K562 (cell line): ENCODE results near the gene AGBL1. TPM values are rescaled to one million over a fixed set of nuclear protein-coding genes. Genes with fewer than 3 reads are reported as not detected.

Experiments
- ATAC-seq: fragments of 200-7000 bp; cut with Tn5 transposase; 3 replicates; pipeline ENCODE4 v1.9.1; 2020; ENCODE audit warnings: moderate library complexity
- BruUV-seq: library from RNA; stranded (reverse); fragments of 400-500 nt; replicated peaks from 2 replicates; lab custom pipeline; 2021; lab: Mats Ljungman, UMichigan
- CTCF ChIA-PET: fragments of 300-600 bp; formaldehyde crosslinking; extraction: SDS; loops from one replicate; lab custom pipeline; 2021; ENCODE audit warnings: low intra/inter-chr PET ratio; lab: Yijun Ruan, JAX
- POLR2A ChIA-PET: fragments of 300-600, 350-650 bp; sonication (Branson Sonifier 250); formaldehyde crosslinking; extraction: SDS; loops from one replicate; lab custom pipeline; 2021; ENCODE audit warnings: antibody characterized with exemption, inconsistent platforms; lab: Yijun Ruan, JAX
- DNase-seq, 4 experiments: peaks; one replicate each; pipeline versions ENCODE4 v3.0.0 to v3.0.0-alpha.2; 2011 to 2018; ENCODE audit warnings: low spot score in 3 of 4, mixed read lengths in 3 of 4; ENCODE audit errors: extremely low read depth in 1 of 4
- FAIRE-seq: peaks from 2 replicates; lab custom pipeline; 2011; peaks lifted over from hg19 to GRCh38; lab: Jason Lieb, UNC
- H2AFZ ChIP-seq: 2 replicates; pipeline ENCODE4 v1.6.0; 2011; ENCODE audit warnings: low read depth, low read length, control low read depth, inconsistent platforms
- H3K27ac ChIP-seq: fragments of 200-600 bp; 3 replicates; pipeline ENCODE4 v1.8.0; 2011; ENCODE audit warnings: low read depth, mild to moderate bottlenecking, control low read depth, inconsistent platforms, low read length, moderate library complexity, mixed read lengths; ENCODE audit errors: extremely low read depth
- H3K27me3 ChIP-seq, 2 experiments: fragments of 300-600 bp in 1 of 2; 2 replicates in 1 of 2; 3 replicates in 1 of 2; pipeline versions ENCODE4 v1.6.0 to v1.8.0; 2011; ENCODE audit warnings: inconsistent platforms in 2 of 2, low read length in 2 of 2, mild to moderate bottlenecking in 1 of 2, mixed read lengths in 1 of 2, moderate library complexity in 1 of 2; ENCODE audit not compliant: control insufficient read depth in 2 of 2, insufficient read depth in 2 of 2
- H3K36me3 ChIP-seq: fragments of 300-600 bp; 3 replicates; pipeline ENCODE4 v1.8.0; 2011; ENCODE audit warnings: mild to moderate bottlenecking, low read length, inconsistent platforms; ENCODE audit not compliant: control insufficient read depth, insufficient read depth
- H3K4me1 ChIP-seq, 2 experiments: fragments of 200-600 bp in 1 of 2; replicated peaks in 1 of 2; 2 replicates in 1 of 2; 3 replicates in 1 of 2; pipeline versions ENCODE4 v1.5.1 to v1.8.0; 2011; ENCODE audit warnings: inconsistent platforms in 2 of 2, low read length in 2 of 2, mild to moderate bottlenecking in 1 of 2, mixed read lengths in 1 of 2, moderate library complexity in 1 of 2; ENCODE audit not compliant: control insufficient read depth in 2 of 2, insufficient read depth in 2 of 2
- H3K4me2 ChIP-seq: 2 replicates; pipeline ENCODE4 v1.6.1; 2011; ENCODE audit warnings: low read length, control low read depth, inconsistent platforms, mixed read lengths; ENCODE audit not compliant: insufficient read depth
- H3K4me3 ChIP-seq: fragments of 200-600 bp; sonication (generic), shearing (Covaris generic); 2 replicates; pipeline ENCODE4 v1.5.1; 2016; ENCODE audit warnings: control low read depth, inconsistent platforms
- H3K79me2 ChIP-seq: fragments of 200-600 bp; 3 replicates; pipeline ENCODE4 v1.8.0; 2011; ENCODE audit warnings: low read length, inconsistent platforms; ENCODE audit not compliant: control insufficient read depth, insufficient read depth
- H3K9ac ChIP-seq, 2 experiments: 2 replicates each; pipeline versions ENCODE4 v1.6.0 to v1.6.1; 2011; ENCODE audit warnings: low read depth in 2 of 2, low read length in 2 of 2, control low read depth in 1 of 2, inconsistent platforms in 1 of 2, mild to moderate bottlenecking in 1 of 2, mixed read lengths in 1 of 2; ENCODE audit not compliant: insufficient read depth in 1 of 2
- H3K9me1 ChIP-seq: one replicate; pipeline ENCODE4 v1.6.0; 2011; ENCODE audit warnings: inconsistent platforms, mild to moderate bottlenecking, low read length, moderate library complexity; ENCODE audit not compliant: control insufficient read depth, insufficient read depth
- H3K9me3 ChIP-seq: replicated peaks from 2 replicates; pipeline ENCODE4 v1.5.1; 2011; ENCODE audit warnings: low read depth, low read length, inconsistent platforms; ENCODE audit not compliant: control insufficient read depth, insufficient read depth
- H4K20me1 ChIP-seq: replicated peaks from 2 replicates; pipeline ENCODE4 v1.6.1; 2011; ENCODE audit warnings: low read length, inconsistent platforms, mixed read lengths; ENCODE audit not compliant: control insufficient read depth, insufficient read depth
- BRD9 ChIP-seq: fragments of 450-650 bp; IDR thresholded peaks from 2 replicates; pipeline ENCODE4 v1.6.1; 2018; ENCODE audit warnings: low read depth; ENCODE audit not compliant: partially characterized antibody
- CREB1 ChIP-seq, 2 experiments: sonication (generic) in 1 of 2; formaldehyde crosslinking in 1 of 2; IDR thresholded peaks; 2 replicates each; pipeline versions ENCODE4 v1.6.1 to v1.8.0; 2012 to 2022; ENCODE audit warnings: inconsistent platforms in 1 of 2, mild to moderate bottlenecking in 1 of 2, missing genetic modification reagents in 1 of 2, moderate library complexity in 1 of 2
- CREBBP ChIP-seq: IDR thresholded peaks from one replicate; pipeline ENCODE4 v1.6.1; 2012; ENCODE audit warnings: low read depth, mild to moderate bottlenecking, control low read depth, inconsistent platforms, low read length
- NONO ChIP-seq, 2 experiments: fragments of 200-400 bp in 1 of 2; fragments of 450-650 bp in 1 of 2; formaldehyde crosslinking in 1 of 2; IDR thresholded peaks; 2 replicates each; pipeline ENCODE4 v1.6.1; 2017; ENCODE audit warnings: low read depth in 2 of 2, mild to moderate bottlenecking in 2 of 2, moderate library complexity in 2 of 2, low read length in 1 of 2
- PML ChIP-seq: IDR thresholded peaks from 2 replicates; pipeline ENCODE4 v1.6.1; 2012; ENCODE audit warnings: low read length, inconsistent platforms
- ZEB2 ChIP-seq: fragments of 450-650 bp; IDR thresholded peaks from 2 replicates; pipeline ENCODE4 v1.6.1; 2016
- ZNF175 ChIP-seq: fragments of 200-800 bp; sonication (Bioruptor generic); IDR thresholded peaks from 2 replicates; pipeline ENCODE4 v1.6.1; 2016; ENCODE audit warnings: low read depth, mild to moderate bottlenecking, missing genetic modification characterization, missing compliant biosample characterization
- ZNF232 ChIP-seq: sonication (generic); formaldehyde crosslinking; IDR thresholded peaks from 2 replicates; pipeline ENCODE4 v1.8.0; 2022; ENCODE audit warnings: mild to moderate bottlenecking, missing genetic modification reagents
- ZNF41 ChIP-seq: fragments of 250-450 bp; sonication (Bioruptor Pico); conservative IDR thresholded peaks from 2 replicates; pipeline ENCODE4 v1.4.0; 2020; ENCODE audit warnings: mild to moderate bottlenecking
- WGBS: fragments of 100-300 bp; shearing (Covaris generic); methylation state at CpG from one replicate; pipeline ENCODE4 v1.1.6; 2016; ENCODE audit warnings: low coverage, mixed read lengths; ENCODE audit not compliant: insufficient coverage; ENCODE audit errors: missing lambda C conversion rate; 5-methylcytosine and 5-hydroxymethylcytosine counted together
- in situ Hi-C: fragments of 300-500 bp; cut with MboI; formaldehyde crosslinking; loops from 4 replicates; pipeline ENCODE4 v1.15.0; 2018; ENCODE audit warnings: inconsistent platforms, mixed read lengths
- intact Hi-C: fragments of 100-400 bp; cut with micrococcal nuclease; formaldehyde crosslinking; loops from 2 replicates; pipeline ENCODE4 v1.14.2; 2022
- polyA plus RNA-seq, 8 experiments: library from polyadenylated mRNA; depleted of rRNA in 4 of 8; stranded (reverse) in 5 of 8; unstranded in 3 of 8; fragments of >200 nt; fragmentation: Nextera tagmentation in 2 of 8; fragmentation: Illumina TruSeq in 1 of 8; extraction: Ambion mirVana in 2 of 8; extraction: Trizol in 1 of 8; gene quantifications; 2 replicates each; pipeline versions ENCODE4 v1.2.1 to v1.2.3, GENCODE V29; 2011 to 2014; ENCODE audit warnings: inconsistent platforms in 1 of 8, missing spikeins in 1 of 8
- total RNA-seq, 7 experiments: library from RNA; depleted of rRNA in 6 of 7; stranded (reverse); fragments of >200 nt in 6 of 7; fragmentation: Illumina TruSeq in 2 of 7; extraction: Trizol in 2 of 7; gene quantifications; 2 replicates each; pipeline versions ENCODE4 v1.2.1 to v1.2.3, GENCODE V29; 2011 to 2021; ENCODE audit warnings: low replicate concordance in 1 of 7
- TF ChIP-seq, protein P1 (sequence below): fragments of 450-650 bp; IDR thresholded peaks from 2 replicates; pipeline ENCODE4 v1.7.1; 2018; ENCODE audit warnings: mild to moderate bottlenecking, low read depth; ENCODE audit not compliant: partially characterized antibody
- TF ChIP-seq, protein P2 (sequence below), 2 experiments: fragments of 450-650 bp; conservative IDR thresholded peaks; 2 replicates each; pipeline ENCODE4 v1.6.1; 2017; ENCODE audit warnings: mild to moderate bottlenecking in 2 of 2, moderate library complexity in 2 of 2
- TF ChIP-seq, protein P3 (sequence below): fragments of 450-650 bp; formaldehyde crosslinking; IDR thresholded peaks from 2 replicates; pipeline ENCODE4 v1.4.0; 2022; ENCODE audit warnings: missing genetic modification characterization

AGBL1 gene
- total and polyA plus RNA-seq, 9 of the 15 experiments (the other 6 are each of a cell fraction or from before 2014, with no cell fraction given), result not detected

DNA sequence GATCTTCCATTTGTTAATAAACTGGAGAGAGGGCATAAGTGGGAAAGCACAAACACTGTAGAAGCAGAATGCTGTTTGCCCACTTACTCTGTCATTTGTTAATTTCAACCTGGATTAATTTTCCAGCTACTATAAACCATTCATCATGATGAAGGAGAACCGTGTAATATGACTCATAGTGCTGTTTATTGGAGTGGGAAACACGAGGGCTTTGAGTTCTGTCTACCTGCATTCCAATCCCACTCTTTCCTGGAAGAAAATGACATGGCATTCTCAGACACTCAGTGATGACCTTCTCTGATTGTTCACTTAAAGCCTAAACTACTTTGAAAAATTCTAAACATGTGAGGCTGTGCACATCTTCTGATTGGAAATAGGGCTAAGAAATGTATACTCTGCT lies 826.7 kb downstream of the AGBL1 start:
- in situ Hi-C loops, result loop anchor here (25.0 kb wide), 1 partner anchor 1331 kb away; no protein-coding TSS in a partner anchor
- POLR2A ChIA-PET, result no interaction called here
- FAIRE-seq, result no peak
- TF ChIP-seq, protein P1, sequence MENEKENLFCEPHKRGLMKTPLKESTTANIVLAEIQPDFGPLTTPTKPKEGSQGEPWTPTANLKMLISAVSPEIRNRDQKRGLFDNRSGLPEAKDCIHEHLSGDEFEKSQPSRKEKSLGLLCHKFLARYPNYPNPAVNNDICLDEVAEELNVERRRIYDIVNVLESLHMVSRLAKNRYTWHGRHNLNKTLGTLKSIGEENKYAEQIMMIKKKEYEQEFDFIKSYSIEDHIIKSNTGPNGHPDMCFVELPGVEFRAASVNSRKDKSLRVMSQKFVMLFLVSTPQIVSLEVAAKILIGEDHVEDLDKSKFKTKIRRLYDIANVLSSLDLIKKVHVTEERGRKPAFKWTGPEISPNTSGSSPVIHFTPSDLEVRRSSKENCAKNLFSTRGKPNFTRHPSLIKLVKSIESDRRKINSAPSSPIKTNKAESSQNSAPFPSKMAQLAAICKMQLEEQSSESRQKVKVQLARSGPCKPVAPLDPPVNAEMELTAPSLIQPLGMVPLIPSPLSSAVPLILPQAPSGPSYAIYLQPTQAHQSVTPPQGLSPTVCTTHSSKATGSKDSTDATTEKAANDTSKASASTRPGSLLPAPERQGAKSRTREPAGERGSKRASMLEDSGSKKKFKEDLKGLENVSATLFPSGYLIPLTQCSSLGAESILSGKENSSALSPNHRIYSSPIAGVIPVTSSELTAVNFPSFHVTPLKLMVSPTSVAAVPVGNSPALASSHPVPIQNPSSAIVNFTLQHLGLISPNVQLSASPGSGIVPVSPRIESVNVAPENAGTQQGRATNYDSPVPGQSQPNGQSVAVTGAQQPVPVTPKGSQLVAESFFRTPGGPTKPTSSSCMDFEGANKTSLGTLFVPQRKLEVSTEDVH, result no peak
- TF ChIP-seq ZNF41 (CRISPR knock-in tag), result no peak
- no peak for TF ChIP-seq ZNF232 (CRISPR knock-in tag)
- TF ChIP-seq ZNF175, result no peak
- no peak for TF ChIP-seq PML
- no peak for TF ChIP-seq BRD9
- TF ChIP-seq CREBBP, result no peak
- TF ChIP-seq NONO (IDR thresholded peaks at IDR 0.05; ENCODE audit: low read depth in 2 of 2, low read length in 1 of 2), result no peak
- no peak for TF ChIP-seq ZEB2
- no peak for TF ChIP-seq CREB1 (IDR thresholded peaks at IDR 0.05)
- no peak for TF ChIP-seq CREB1 (CRISPR knock-in tag; IDR thresholded peaks at IDR 0.05)
- TF ChIP-seq, protein P2, sequence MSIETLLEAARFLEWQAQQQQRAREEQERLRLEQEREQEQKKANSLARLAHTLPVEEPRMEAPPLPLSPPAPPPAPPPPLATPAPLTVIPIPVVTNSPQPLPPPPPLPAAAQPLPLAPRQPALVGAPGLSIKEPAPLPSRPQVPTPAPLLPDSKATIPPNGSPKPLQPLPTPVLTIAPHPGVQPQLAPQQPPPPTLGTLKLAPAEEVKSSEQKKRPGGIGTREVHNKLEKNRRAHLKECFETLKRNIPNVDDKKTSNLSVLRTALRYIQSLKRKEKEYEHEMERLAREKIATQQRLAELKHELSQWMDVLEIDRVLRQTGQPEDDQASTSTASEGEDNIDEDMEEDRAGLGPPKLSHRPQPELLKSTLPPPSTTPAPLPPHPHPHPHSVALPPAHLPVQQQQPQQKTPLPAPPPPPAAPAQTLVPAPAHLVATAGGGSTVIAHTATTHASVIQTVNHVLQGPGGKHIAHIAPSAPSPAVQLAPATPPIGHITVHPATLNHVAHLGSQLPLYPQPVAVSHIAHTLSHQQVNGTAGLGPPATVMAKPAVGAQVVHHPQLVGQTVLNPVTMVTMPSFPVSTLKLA (conservative IDR thresholded peaks at IDR 0.05), result no peak
- TF ChIP-seq, protein P3, sequence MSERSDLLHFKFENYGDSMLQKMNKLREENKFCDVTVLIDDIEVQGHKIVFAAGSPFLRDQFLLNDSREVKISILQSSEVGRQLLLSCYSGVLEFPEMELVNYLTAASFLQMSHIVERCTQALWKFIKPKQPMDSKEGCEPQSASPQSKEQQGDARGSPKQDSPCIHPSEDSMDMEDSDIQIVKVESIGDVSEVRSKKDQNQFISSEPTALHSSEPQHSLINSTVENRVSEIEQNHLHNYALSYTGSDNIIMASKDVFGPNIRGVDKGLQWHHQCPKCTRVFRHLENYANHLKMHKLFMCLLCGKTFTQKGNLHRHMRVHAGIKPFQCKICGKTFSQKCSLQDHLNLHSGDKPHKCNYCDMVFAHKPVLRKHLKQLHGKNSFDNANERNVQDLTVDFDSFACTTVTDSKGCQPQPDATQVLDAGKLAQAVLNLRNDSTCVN (CRISPR knock-in tag), result no peak

More for the DNA sequence above, 826.7 kb downstream of the AGBL1 start:
- no peak overlapping the region for H3K9ac ChIP-seq
- no peaks in the 10 kb centered on the region for H3K36me3 ChIP-seq
- intact Hi-C loops, result no loop called here
- H3K27ac ChIP-seq, result no peak overlapping the region
- H3K4me2 ChIP-seq, result no peak overlapping the region
- no TSS peak for BruUV-seq
- H3K4me1 ChIP-seq, result no peaks in the 10 kb centered on the region
- H2AFZ ChIP-seq, result no peak overlapping the region
- DNase-seq (no peak), ATAC-seq (no peak)
- H4K20me1 ChIP-seq, result no peaks in the 10 kb centered on the region
- CTCF ChIA-PET, result no interaction called here
- no peaks in the 10 kb centered on the region for H3K79me2 ChIP-seq
- no peaks in the 10 kb centered on the region for H3K27me3 ChIP-seq
- H3K9me1 ChIP-seq, result no peaks in the 10 kb centered on the region
- WGBS, result 0% methylated on average over 2 of the region's 2 CpGs
- no peak overlapping the region for H3K4me3 ChIP-seq
- H3K9me3 ChIP-seq, result no peaks in the 10 kb centered on the region
